IPS-NIHi11 (cell line): Measurements from ENCODE around the gene ELOVL2.

ENCODE experiments used
- DNase-seq: peaks from one replicate; pipeline ENCODE4 v3.0.0; 2012; ENCODE audit warnings: mixed read lengths, low spot score

ELOVL2 gene

GRCh38 chr6:11056871-11057270 is 12.8 kb upstream of the ELOVL2 start:
- DNase-seq, result no peak

GRCh38 chr6:11055127-11055627 is 11.1 kb upstream of the ELOVL2 start:
- DNase-seq, result no peak

GRCh38 chr6:11054722-11055121 is 10.6 kb upstream of the ELOVL2 start:
- DNase-seq, result no peak

GRCh38 chr6:11053307-11053706 is 9.2 kb upstream of the ELOVL2 start:
- DNase-seq, result no peak

GRCh38 chr6:11050731-11051130 is 6.6 kb upstream of the ELOVL2 start:
- DNase-seq, result no peak

GRCh38 chr6:11044712-11045167 is 635 bp upstream of the ELOVL2 start:
- DNase-seq, result no peak

GRCh38 chr6:11043378-11043960 is 636 bp downstream of the ELOVL2 start:
- DNase-seq, result peak; percentile 30

GRCh38 chr6:11042750-11043377 is 1.2 kb downstream of the ELOVL2 start:
- no peak for DNase-seq

GRCh38 chr6:11042025-11042749 is 1.9 kb downstream of the ELOVL2 start:
- no peak for DNase-seq

GRCh38 chr6:11040134-11040533 is 4.0 kb downstream of the ELOVL2 start:
- DNase-seq, result no peak

GRCh38 chr6:11039040-11039439 is 5.1 kb downstream of the ELOVL2 start:
- no peak for DNase-seq

GRCh38 chr6:11036977-11037430 is 7.1 kb downstream of the ELOVL2 start:
- no peak for DNase-seq

- no peak for DNase-seq
Measured at GRCh38 chr6:11036351-11036740, 7.8 kb downstream of the ELOVL2 start.

- DNase-seq, result no peak
Measured at GRCh38 chr6:11035616-11036350, 8.3 kb downstream of the ELOVL2 start.

GRCh38 chr6:11033825-11034224 is 10.3 kb downstream of the ELOVL2 start:
- no peak for DNase-seq

GRCh38 chr6:11030904-11031303 is 13.2 kb downstream of the ELOVL2 start:
- DNase-seq, result no peak

GRCh38 chr6:11028959-11029358 is 15.1 kb downstream of the ELOVL2 start:
- DNase-seq, result no peak

- no peak for DNase-seq
Measured at GRCh38 chr6:11027565-11028110, 16.5 kb downstream of the ELOVL2 start.

- DNase-seq, result no peak
Measured at GRCh38 chr6:11025921-11026635, 18.0 kb downstream of the ELOVL2 start.

GRCh38 chr6:11025130-11025529 is 19.0 kb downstream of the ELOVL2 start:
- DNase-seq, result no peak

- DNase-seq, result no peak
Measured at GRCh38 chr6:11023032-11023431, 21.1 kb downstream of the ELOVL2 start.
